Cerebellar nuclear complex (tissue), 1 donor: Measurements from ENCODE around the gene PRM1.

Experiments
- DNase-seq, 2 experiments: peaks; one replicate each; lab custom pipeline; 2025; lab: John Stamatoyannopoulos, UW

PRM1 gene

DNA sequence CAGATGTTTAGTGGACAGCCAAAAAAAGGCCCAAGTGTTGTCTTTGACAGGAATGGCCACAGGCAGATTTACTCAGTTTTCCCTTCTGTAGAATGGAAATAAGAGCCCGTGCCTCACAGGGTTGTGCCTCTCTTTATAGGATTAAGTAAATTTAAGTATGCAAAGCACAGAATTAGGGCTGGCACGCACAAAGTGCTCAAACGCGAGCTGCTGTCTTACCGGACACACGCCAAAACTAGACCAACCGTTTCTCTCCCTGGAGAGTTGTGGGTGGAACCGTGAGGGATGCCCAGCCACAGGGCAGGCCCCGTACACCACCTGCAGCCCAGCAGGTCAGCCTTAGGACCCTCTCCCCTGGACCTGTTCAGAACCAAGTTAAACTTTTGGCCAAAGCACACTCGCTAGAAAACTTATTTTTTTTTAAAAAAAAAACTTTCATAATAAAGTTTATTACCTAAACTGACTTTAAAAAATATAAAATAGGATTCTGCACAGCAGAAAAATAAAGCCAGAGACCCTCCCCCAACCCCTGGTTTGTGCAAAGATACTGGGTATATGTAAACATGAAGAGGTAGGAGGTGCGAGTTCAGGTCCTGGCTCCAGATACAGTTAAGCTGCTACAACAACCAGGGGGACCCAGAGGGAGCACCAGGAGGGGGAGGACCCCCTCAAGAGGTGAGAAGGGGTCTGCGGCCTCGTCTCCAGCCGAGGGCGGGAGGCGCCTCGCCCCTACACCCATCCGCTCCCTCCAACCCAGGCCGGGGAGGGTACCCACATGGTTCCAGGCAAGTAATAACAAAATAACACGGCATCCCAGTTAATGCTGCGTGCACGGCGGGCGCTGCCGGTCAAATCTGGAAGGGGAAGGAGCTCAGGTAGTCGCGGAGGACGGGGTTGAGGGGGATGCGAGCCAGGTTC lies 26.9 kb downstream of the PRM1 start:
- DNase-seq = no peak

DNA sequence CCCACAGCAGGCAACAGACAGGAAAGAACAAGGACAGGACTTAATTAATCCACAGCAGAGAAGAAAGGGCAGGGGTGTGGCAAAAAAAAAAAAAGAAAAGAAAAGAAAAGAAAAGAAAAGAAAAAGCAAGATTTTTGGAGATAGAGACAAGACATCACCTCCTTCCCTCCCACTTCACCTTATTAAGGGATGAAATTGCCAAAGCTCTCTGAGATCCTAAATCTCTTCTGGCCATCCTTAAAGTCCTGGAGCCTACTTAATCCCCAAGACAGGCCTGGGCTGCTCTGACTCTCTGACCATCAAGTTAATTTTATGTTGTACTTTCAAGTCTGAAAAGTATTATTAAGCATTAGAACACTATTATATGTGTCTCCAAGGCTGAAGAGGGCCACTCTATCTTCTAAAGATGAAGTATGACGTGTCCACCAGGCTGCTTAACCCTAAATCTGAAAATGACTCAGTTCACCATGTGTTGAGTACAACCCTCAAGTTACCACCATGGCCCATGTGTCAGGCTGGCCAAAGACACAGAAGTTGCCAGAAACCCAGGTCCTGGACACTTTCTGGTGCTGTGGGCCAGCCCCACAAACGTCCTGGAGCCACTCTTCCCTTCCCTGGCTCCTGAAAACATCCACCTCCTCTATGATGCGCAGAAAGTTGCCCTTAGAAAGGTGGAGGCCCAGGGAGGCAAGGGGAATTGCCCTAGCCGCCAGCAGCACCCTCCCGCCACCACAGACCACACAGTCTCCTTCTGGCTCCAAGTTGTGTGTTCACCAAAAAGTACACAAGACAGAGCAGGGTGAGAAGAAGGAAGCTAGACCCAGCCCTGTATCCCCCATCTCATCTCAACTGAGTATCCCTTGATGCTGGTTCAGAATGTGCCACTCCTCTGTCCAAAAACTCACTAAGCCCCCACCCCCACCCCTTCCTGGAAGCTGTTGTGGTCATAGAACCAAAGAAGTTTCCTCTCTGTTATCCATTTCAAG lies 27.8 kb downstream of the PRM1 start:
- DNase-seq = no peak

DNA sequence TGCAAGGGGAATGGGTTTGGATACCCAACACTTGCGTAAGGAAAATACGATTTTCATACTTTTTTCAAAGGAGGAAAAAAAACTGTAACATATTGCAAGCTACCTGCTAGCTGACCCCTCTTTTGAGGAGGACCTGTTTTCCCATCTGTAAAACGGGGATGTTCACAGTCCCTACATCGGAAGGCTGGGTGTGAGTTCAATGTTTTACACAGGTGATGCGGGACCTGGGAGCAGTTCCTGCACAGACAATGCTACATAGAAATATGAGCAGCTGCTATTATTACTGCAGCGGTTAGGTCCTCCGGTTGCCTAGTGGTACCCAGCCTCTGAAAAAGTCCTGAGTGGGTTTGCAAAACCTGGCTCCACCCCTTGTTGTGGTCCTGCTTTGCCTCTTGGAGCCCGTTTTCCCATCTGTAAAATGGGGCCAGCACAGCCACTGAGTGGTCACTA lies 28.6 kb downstream of the PRM1 start:
- DNase-seq = no peak

DNA sequence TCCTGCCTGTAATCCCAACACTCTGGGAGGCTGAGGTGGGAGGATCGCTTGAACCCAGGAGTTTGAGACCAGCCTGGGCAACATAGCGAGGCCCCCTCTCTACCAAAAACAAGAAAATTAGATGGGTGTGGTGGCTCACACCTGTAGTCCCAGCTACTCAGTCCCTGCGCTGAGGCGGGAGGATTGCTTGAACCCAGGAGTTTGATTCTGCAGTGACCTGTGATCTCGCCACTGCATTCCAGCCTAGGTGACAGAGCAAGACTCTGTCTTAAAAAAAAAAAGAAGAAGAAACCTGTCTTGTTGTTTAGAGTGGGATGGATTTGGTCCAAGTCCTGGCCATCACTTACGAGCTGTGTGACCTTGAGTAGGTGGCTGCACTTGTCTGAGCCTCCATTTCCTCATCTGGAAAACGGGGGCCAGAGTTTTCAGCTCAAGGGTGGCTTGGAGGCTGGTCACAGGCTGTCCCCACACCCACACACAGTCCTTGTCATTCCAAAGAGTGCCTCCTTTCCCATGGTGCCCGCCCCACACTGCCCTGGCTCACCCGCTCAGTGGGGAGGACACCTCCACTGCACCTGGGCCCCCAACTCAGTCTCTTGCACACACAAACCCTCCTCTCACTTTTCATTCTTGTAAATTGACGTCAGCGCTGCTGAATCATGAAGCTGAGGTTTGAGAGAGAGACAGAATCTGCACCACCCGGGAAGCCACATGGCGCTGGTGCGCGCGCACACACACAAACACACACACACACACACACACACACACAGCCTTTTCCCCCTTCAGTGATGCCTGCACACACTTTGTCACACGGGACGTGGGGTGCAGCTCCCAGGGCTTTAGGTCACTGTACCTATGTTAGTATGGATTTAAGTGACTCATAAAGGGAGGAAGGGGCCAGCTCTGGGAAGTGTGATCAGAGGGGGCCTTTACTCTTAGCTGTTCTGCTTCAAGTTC lies 29.3 kb downstream of the PRM1 start:
- DNase-seq = no peak

DNA sequence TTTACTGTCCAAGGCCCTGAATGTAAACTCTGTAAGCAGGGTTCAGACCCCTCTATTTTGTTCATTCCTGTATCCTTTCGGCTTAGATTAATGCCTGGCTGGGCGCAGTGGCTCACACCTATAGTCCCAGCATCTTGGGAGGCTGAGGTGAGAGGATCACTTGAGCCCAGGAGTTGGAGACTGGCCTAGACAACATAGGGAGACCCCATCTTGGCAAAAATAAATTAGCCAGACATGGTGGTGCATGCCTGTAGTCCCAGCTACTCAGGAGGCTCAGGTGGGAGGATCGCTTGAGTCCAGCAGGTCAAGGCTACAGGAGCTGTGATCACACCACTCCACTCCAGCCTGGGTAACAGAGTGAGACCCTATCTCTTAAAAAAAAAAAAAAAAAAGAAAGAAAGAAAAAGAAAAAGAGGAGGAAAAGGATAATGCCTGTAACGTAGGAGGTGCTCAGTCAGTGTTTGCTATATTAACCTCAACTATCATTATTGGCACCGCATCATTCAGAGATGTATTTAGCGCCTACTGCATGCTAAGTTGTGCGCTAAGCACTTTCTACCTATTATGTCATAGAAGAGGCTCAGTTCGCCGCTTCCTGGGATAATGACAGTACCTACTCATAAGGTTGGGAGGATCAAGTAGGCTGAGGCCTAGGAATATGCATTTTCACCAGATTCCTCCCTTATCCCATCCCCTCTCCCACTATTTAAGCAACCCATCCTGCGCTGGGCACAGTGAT lies 30.2 kb downstream of the PRM1 start:
- DNase-seq = no peak

DNA sequence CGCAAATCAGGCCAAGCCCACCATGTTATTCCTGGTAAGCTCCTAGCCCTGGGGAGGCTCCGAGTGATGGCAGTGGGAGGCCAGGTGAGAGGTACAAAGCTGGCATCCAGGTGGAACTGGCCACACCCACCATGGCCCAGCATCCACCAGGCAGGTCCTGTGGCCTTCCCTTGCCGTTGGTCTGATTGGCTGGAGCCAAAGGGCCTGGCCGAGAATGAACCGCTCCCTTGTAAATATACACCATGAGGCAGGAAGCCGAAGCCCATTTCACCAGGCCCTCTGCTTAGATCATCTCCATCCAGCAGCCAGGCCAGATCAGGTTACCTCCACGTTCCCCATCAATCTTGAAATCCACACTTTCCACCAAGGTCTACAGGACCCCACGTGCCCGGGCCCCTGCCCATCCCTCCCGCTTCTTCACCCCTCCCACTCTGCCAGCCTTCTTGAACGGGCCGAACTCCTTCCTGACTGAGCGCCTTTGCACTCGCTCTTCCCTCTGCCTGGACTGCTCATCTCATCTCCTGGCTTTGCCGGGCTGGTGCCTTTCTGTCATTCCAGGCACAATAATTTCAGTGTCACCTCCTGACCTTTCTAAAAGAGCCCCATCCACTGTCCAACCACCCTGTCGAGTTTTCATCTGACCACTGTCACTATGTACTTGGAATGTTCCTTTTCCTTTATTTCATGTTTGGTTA lies 30.9 kb downstream of the PRM1 start:
- no peak for DNase-seq

DNA sequence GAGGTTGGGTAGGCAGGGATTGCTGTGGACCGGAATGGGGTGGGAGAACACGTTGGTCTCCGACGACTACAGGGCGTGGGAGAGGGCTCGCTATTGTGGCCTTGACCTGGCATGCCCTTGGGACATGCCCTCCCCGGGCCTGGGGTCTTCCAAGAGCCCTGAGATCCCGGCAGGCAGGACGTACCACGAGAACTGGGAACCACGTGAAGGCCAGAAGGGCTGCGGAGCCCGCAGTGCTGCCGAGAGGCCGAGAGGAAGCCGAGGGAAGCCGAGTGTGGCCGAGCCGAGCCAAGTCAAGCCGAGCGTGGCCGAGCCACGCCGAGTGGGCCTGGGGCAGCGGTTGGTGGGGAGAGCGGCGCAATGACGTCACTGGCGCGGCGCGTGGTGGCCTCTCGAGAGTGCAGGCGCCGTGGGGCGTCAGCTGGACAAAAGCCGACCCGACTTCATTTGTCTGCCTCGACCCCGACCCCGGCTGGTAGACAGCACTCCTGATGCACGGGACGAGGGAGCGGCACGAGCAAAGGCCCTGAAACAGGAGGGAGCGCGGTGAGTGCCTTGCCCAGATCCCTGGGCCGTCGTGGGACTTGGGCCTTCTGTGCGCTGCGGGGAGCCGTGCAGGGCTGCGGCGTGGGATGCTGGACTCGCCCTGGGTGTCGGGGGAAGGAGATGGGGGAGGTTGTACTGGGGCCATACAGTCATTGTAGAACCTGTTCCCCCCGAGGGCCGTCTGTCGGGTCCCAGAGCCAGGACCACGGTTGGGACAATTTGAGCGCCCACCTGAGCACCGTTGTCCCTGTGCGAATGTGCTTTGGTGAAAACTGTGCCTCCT lies 31.7 kb downstream of the PRM1 start:
- DNase-seq = no peak

DNA sequence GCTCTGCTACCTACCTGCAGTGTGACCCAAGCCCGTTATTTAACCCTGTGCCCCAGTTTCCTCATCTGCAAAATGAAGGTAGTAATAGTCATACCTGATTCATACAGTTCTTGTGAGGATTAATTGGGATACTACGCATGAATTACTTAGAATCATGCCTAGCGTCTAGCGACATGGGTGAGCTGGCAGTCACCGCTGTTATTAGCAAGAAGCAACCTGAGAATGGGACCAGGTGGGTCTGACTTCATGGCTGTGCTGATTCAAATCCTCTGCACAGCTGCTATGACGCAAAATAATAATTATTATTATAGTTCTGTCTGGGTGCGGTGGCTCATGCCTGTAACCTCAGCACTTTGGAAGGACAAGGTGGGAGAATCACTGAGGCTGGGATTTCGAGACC lies 33.0 kb downstream of the PRM1 start:
- DNase-seq = no peak

DNA sequence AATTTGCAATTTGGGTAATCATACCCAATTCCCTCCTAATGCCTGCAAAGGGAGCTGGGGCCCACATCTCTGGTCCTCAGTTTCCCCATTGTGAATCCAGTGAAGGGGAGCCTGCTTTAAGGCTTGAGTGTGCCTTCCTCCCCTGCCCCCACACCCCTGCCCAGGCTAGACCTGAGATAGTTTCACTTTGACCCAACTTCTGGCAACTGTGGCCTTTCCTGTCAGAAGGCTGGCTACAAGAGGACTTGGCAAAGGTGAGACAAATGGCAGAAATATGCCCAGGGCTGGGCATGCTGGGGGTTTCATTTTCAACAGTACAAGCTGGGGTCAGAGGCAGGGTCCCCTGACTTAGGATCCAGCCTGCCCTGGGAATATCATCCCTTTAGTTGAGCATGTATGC lies 35.1 kb downstream of the PRM1 start:
- DNase-seq = no peak

DNA sequence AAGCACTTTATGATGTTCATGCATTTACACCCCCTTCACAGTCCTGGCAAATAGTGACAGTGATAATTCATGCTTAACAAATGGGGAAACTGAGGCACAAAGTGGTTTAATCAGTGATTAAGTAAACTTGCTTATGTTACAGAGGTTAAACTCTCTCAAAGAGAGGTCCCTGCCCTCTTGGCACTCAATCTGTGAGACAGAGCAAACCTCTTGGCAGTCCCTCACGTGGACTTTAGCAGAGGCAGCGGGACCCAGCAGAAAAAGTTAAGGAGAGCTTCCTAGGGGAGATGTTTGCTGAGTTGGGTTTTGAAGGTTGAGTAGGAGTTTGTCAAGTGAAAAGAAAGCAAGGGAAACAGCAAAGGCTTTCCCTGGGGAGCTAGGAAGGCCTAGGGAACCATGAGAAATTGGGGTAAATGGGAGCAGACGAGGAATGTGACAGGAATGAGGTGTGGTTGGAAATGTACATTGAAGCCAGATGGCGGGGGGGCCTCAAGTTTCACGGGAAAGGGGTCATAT lies 35.9 kb downstream of the PRM1 start:
- DNase-seq = no peak

DNA sequence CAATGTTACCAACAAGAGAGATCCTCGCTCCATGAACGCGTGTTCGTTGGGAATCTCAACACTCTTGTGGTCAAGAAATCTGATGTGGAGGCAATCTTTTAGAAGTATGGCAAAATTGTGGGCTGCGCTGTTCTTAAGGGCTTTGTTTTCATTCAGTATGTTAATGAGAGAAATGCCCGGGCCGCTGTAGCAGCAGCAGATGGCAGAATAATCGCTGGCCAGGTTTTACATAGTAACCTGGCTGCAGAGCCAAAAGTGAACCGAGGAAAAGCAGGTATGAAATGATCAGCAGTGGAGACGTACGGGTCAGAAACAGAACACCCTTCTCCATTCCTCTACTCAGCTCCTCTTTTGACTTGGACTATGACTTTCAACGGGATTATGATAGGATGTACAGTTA lies 38.5 kb downstream of the PRM1 start:
- peak; percentile 16 to 60 for DNase-seq

DNA sequence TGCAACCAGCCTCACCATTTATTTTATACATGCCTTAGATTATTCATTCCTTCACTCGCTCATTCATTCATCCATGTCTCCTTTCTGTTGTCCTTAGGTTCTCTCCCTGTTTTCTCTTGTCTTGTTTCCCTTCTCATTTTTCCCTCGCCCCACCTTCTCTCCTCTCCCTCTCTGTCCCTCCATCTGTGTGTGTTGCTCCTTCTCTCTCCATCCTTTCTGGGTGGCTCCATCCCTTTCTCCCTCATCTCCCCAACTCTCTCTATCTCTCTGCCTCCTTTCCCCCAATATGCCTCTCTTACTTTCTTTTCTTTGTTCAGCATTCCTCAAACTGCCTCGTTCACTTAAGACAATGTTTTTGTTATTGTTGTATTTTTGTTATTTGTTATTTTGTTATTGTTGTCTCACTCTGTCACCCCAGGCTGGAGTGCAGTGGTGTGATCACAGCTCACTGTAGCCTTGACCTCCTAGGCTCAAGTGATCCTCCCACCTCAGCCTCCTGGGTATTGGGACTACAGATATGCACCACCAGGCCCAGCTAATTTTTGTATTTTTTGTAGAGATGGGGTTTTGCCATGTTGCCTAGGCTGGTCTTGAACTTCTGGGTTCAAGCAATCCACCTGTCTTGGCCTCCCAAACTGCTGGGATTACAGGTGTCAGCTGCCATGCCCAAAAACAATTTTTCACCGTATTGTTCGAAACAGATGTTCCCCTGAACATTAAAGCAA lies 39.5 kb downstream of the PRM1 start:
- no peak for DNase-seq

DNA sequence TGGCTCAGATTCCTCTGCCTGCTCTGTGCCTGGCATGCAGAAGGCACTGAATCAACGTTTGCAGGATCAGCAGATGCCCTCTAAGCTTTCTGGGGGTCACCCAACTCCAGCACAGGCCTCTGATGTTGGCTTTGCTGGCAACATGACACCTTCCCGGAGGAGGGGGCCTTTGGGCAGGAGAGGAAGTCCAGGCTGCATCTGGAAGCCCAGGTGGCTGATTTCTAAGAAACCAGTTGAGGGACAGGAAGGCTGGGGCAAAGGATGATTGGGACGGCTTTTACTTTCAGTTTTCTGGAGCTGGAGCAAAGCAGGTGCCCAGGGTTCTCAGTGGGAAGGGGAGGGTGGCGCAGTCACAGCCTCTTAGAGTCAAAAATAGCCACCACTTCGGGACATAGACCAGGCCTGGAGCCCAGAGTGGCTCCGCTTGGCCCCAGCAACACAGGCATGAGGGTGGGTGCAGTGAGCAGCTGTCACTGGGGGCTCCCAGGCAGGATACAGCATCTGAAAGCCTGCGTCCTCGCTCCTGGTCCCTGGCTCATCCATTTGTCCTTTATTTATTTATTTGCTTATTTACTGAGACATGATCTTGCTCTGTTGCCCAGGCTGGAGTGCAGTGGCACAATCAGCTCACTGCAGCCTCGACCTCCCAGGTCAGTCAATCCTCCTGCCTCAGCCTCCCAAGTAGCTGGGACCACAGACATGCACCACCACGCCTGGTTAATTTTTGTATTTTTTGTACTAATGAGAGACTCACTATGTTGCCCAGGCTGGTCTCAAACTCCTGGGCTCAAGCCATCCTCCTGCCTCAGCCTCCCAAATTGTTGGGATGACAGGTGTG lies 40.3 kb downstream of the PRM1 start:
- DNase-seq = no peak

DNA sequence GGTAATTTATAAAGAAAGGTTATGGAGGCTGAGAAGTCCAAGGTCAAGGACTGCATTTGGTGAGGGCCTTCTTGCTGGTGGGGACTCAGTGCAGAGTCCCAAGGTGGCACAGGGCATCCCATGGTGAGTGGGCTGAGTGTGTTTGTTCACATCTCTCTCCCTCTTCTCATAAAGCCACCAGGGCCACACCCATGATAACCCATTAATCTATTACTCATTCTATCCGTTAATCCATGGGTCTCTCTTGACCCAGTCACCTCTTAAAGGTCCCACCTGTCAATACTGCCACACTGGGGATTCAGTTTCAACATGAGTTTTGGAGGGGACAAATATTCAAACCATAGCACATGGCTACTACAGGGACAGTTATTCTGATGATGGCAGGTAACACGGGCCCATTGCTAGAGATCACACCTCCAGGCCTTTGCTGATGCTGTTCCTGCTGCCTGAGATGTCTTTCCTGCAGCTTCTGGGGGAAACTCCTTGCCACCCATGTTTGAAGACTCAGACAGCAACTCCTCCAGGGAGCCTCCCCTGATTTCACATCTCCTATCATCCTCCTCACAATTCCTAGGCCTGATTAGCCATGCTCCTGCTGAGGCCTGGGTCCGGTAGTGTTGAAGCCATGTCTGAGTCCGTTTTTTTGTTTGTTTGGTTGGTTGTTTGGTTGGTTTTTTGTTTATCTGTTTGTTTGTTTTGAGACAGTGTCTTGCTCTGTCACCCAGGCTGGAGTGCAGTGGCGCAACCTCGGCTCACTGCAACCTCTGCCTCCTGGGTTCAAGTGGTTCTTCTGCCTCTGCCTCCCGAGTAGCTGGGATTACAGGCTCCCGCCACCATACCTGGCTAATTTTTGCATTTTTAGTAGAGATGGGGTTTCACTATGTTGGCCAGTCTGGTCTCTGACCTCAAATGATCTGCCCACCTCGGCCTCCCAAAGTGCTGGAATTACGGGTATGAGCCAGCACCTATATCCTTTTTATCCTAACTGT lies 41.2 kb downstream of the PRM1 start:
- DNase-seq = no peak

DNA sequence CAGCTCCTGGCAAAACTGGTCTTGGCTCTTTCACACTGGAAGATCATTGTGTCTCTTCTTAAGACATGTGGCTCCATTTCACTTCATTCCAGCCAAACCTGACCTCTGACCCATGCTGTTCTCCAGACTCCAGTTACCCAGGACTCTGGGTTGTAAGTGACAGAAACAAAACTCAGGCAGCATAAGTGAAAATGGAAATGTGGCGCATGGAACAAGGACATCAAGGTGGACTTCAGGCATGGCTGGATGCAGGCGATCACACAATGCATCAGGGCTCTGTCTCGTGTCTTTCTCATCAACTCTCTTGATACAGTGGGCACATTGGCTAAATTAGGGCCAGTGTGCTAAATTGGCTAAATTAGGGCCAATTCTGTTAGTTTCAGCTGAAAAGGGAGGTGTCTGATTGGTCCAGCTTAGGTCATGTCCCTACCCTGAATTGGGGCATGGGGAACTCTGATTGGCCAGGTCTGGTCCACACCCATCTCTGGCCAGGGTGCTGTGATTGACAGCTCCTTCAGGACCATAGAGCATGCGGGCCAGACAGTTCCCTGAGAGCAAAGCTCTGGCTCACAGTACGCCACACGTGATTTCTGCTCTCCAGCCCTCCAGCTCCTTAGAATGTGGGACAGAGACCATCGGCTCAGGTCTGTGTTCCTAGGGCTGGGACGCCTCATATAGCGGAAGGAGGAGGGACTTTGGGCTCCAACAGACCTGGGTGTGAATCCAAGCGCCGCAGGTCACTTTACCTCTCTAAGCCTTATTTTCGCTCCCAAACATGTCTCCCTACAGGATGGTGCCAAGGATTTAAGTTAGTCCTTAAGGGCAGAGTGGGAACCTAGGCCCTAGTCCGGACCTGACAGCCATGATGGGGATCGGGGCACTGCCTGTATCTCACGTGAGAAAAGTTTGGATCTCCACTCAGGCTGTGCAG lies 42.6 kb downstream of the PRM1 start:
- no peak for DNase-seq
